GM12892 (cell line): ENCODE data around the gene MTERF2. TPM values are rescaled to one million over a fixed set of nuclear protein-coding genes. Genes with fewer than 3 reads are reported as not detected.
A peak's percentile ranks its signal among the peaks of the same experiment; 100 is the strongest.
"Not testable (repeated sequence)": the region's sequence is repeated elsewhere in the genome, so short reads cannot be mapped to it uniquely, and the experiment has no call there.

Experiments
- DNase-seq: peaks from one replicate; pipeline ENCODE4 v3.0.0; 2011; ENCODE audit not compliant: insufficient read length
- FAIRE-seq: peaks from 2 replicates; lab custom pipeline; 2011; peaks lifted over from hg19 to GRCh38; lab: Jason Lieb, UNC
- POLR2A ChIP-seq: IDR thresholded peaks from 2 replicates; pipeline ENCODE4 v1.6.1; 2011; ENCODE audit warnings: low read depth, low read length, control low read depth
- POLR2AphosphoS5 ChIP-seq: IDR thresholded peaks from 2 replicates; pipeline ENCODE4 v1.6.1; 2011; ENCODE audit warnings: low read depth, low read length, control low read depth
- TAF1 ChIP-seq: IDR thresholded peaks from 2 replicates; pipeline ENCODE4 v1.6.1; 2011; ENCODE audit warnings: low read depth, mild to moderate bottlenecking, control low read depth, low read length, borderline replicate concordance
- polyA plus RNA-seq: library from polyadenylated mRNA; unstranded; fragments of >200 nt; gene quantifications from one replicate; pipeline ENCODE4 v1.2.1, GENCODE V29; 2012; ENCODE audit warnings: missing spikeins, inconsistent platforms; ENCODE audit not compliant: missing spikeins

The MTERF2 gene
- polyA plus RNA-seq: 10.0 TPM

GRCh38 chr12:106986625-106987389, at the start of gene MTERF2:
TSS of gene MTERF2 (minus strand) at chr12:106987146. CDS start at chr12:106978714, 8,432 bp downstream.
- TF ChIP-seq TAF1 (no peak), POLR2A (peak; percentile 34; the same call in 1 of the 2 replicates)
- FAIRE-seq: peak; percentile 97
- peak; percentile 86 for DNase-seq

GRCh38 chr12:107035733-107036132, 48.8 kb upstream of the MTERF2 start:
- FAIRE-seq (no peak), DNase-seq (no peak)
- no peak for TF ChIP-seq POLR2A
- no peak for TF ChIP-seq POLR2AphosphoS5
- no peak for TF ChIP-seq TAF1

DNA sequence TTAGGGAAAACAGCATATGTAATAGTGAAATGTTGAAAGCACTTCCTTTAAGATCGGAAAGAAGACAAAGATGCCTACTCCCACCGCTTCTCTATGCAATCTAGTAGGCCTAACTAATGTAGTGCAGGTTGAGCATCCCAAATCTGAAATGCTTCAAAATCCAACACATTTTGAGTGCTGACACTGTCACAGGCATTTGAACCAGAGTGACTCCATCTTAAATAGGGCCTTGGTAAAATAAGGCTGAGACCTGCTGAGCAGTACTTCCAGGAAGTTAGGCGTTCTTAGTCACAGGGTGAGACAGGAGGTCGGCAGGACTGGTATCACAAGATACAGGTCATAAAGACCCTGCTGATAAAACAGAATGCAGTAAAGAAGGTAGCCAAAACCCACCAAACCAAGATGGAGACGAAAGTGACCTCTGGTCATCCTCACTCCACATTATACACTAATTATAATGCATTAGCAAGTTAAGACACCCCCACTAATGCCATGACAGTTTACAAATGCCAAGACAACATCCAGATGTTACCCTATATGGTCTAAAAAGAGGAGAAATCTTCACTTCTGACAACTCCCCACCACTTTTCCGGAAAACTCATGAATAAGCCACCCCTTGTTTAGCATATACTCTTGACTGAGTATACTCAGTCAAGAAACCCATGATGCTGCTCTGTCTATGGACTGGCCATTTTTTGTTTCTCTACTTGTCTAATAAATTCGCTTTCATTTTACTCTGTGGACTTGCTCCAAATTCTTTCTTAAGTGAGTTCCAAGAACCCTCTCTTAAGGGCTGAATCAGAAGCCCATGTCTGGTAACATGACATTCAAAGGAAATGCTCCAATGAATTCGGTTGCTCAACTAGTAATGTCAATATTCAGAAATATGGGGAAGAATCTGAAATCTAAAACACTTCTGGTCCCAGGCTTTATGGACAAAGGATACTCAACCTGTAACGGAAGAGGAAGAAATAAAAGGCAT, 47.1 kb upstream of the MTERF2 start:
- TF ChIP-seq TAF1 (no peak), POLR2AphosphoS5 (no peak), POLR2A (no peak)
- FAIRE-seq (no peak), DNase-seq (no peak)

DNA sequence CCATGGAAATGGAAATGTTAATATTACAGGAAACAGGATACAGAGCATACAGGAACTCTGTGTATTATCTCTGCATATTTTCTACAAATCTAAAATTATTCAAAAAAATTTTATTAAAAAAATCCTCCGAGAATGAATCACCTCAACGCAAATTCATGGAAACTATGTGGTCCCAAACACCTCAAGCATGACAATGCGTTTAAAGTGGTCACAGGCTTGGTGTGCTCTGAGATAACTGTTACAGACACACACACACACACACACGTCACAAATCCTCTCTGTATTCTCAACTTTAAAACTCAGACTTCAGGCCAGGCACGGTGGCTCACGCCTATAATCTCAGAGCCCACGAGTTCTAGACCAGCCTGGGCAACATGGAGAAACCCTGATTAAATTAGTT, 45.3 kb upstream of the MTERF2 start:
- DNase-seq (no peak), FAIRE-seq (no peak)
- no peak for TF ChIP-seq POLR2A
- TF ChIP-seq POLR2AphosphoS5: no peak
- no peak for TF ChIP-seq TAF1

GRCh38 chr12:107031061-107031460, 44.1 kb upstream of the MTERF2 start:
- DNase-seq (no peak), FAIRE-seq (no peak)
- TF ChIP-seq TAF1: no peak
- no peak for TF ChIP-seq POLR2A
- TF ChIP-seq POLR2AphosphoS5: no peak

GRCh38 chr12:107029081-107029480, 42.1 kb upstream of the MTERF2 start:
- TF ChIP-seq POLR2A (no peak), TAF1 (no peak), POLR2AphosphoS5 (no peak)
- no peak for FAIRE-seq
- DNase-seq: no peak

DNA sequence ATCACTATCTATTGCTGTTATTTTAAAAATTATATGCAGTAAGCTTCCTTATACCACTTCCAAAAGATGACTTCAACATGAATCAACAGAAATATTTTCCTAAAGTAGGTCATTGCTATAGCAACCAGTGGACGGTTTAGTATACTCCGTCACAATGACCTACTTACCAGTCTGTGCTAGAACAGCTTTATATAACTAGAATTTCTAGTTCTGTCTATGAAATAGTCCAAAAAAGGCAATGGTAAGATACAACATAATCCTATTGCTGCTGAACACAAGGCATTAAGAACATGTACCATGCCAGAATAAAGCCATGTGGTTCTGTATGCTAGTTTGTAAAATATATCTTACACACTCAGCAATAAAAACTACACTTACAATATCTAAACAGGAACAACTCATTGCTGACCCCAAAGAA, 40.7 kb upstream of the MTERF2 start:
- no peak for TF ChIP-seq TAF1
- FAIRE-seq: no peak
- DNase-seq: no peak

DNA sequence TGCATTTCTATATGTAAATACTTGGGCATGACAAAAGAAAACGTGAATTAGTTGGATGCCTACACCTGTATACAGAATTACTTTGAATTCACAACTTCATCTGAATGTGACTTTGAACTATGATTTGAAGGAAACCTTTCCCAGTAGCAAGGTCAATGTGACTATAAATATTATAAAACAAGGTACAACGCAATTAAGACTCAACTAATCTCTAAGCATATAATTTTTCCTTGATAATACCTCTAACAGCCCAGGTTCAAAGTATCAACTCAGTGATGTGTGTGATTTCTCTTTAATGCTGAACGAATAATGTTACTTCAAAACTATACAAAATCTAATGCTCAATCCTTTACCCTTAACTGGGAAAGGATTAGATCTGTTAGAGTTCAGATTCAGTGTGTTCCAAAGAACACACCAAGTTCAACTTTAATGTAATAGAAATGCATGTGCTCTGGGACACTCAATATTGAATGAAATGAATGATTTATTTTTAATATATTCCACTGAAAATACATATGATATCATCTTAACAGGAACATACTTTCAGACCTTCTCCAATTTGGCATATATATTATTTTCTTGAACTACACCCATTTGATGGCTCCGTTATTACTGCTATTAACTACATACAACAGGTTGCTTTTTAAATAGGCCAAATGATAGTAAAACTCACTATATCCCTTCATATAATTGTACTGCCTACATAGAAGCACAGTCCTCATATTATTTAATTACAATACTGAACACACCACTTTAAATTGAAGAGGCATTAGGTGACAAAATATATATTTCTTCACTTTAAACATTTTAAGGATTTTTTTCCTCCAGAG, 40.1 kb upstream of the MTERF2 start:
- FAIRE-seq (no peak), DNase-seq (no peak)
- TF ChIP-seq TAF1 (no peak), POLR2A (no peak), POLR2AphosphoS5 (no peak)

DNA sequence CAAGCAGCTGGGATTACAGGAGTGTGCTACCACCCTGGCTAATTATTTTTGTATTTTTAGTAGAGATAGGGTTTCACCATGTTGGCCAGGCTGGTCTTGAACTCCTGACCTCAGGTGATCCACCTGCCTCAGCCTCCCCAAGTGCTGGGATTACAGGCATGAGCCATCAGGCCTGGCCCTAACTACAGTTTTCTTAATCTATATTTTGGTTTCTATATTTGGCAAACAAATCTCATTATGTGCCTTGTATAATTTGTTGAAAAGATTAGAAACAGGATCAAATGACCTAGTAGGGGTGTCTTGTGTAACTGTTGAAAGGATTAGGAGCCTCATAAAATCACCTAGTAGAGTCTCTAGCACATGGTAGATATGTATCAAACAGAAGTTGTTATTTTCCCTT, 39.4 kb upstream of the MTERF2 start:
- not testable (repeated sequence) for FAIRE-seq, DNase-seq

DNA sequence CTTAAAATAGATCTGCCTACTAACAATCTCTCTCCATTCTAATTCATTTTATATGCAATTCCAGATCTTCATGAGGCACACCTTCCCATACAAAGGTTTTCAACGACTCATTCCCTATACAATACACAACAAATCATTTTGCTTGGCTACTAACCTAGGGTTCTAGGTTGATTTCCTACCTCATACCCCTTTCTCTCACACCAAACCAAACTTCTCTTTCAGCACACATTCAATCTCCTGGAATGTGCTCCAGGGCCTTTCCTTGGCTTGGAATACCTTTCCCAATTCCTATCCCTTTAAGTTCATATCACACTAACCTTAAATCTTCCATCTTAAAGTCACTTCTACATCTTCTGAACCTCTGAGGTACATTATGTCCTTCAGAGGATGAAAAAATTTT, 38.7 kb upstream of the MTERF2 start:
- TF ChIP-seq POLR2A: no peak
- TF ChIP-seq TAF1: no peak
- TF ChIP-seq POLR2AphosphoS5: no peak
- FAIRE-seq (no peak), DNase-seq (no peak)

GRCh38 chr12:107019546-107019945, 32.6 kb upstream of the MTERF2 start:
- TF ChIP-seq TAF1: no peak
- no peak for TF ChIP-seq POLR2AphosphoS5
- TF ChIP-seq POLR2A: no peak
- FAIRE-seq (no peak), DNase-seq (no peak)

- DNase-seq (no peak), FAIRE-seq (no peak)
- no peak for TF ChIP-seq POLR2AphosphoS5
- TF ChIP-seq POLR2A: no peak
- no peak for TF ChIP-seq TAF1
Observed at GRCh38 chr12:107017042-107017441, 30.1 kb upstream of the MTERF2 start.
